B cell (primary cell): ENCODE results near the gene MYADML2.

ENCODE experiments used
- CTCF ChIP-seq: fragments of 200-600 bp; IDR thresholded peaks from one replicate; pipeline ENCODE4 v1.8.0; 2022; ENCODE audit warnings: antibody characterized with exemption, mild to moderate bottlenecking
- EZH2 ChIP-seq: IDR thresholded peaks from 2 replicates; pipeline ENCODE4 v1.6.1; 2012; ENCODE audit warnings: borderline replicate concordance, low read depth, mild to moderate bottlenecking, moderate library complexity, low read length; ENCODE audit not compliant: insufficient read depth, poor library complexity, severe bottlenecking

- TF ChIP-seq CTCF (no peak), EZH2 (no peak)
Measured at GRCh38 chr17:81911969-81912368, 35.1 kb downstream of the MYADML2 start.
